WTC11 (cell line): ENCODE measurements around the gene GLRA2. TPM values are rescaled to one million over a fixed set of nuclear protein-coding genes. Genes with fewer than 3 reads are reported as not detected.

Source experiments
- ATAC-seq: fragments of 200-7000 bp; cut with Tn5 transposase; 2 replicates; pipeline ENCODE4 v1.10.0; 2021; ENCODE audit warnings: mild to moderate bottlenecking, moderate library complexity
- CTCF ChIA-PET: fragments of 300-600 bp; sonication (Branson Sonifier 250); formaldehyde crosslinking; loops from one replicate; lab custom pipeline; 2021; ENCODE audit warnings: antibody characterized with exemption; lab: Charles Lee
- POLR2A ChIA-PET: fragments of 350-600 bp; sonication (Branson Sonifier 250); formaldehyde crosslinking; loops from one replicate; lab custom pipeline; 2021; ENCODE audit warnings: antibody characterized with exemption; lab: Charles Lee
- DNase-seq: peaks from one replicate; pipeline ENCODE4 v3.0.0; 2021; ENCODE audit warnings: low spot score
- H3K27ac Mint-ChIP-seq: 2 replicates; pipeline ENCODE4 v1.8.0; 2021; ENCODE audit warnings: mixed read lengths
- H3K27me3 Mint-ChIP-seq: 2 replicates; pipeline ENCODE4 v1.8.0; 2021; ENCODE audit warnings: low read depth, mild to moderate bottlenecking, moderate library complexity, mixed read lengths
- H3K36me3 Mint-ChIP-seq: 2 replicates; pipeline ENCODE4 v1.8.0; 2021; ENCODE audit warnings: mixed read lengths
- H3K4me1 Mint-ChIP-seq: 2 replicates; pipeline ENCODE4 v1.8.0; 2022; ENCODE audit warnings: mixed read lengths
- H3K4me3 Mint-ChIP-seq: 2 replicates; pipeline ENCODE4 v1.8.0; 2021; ENCODE audit warnings: mild to moderate bottlenecking, moderate library complexity, mixed read lengths
- H3K9me3 Mint-ChIP-seq: 2 replicates; pipeline ENCODE4 v1.8.0; 2021; ENCODE audit warnings: mixed read lengths
- CBFB ChIP-seq: sonication (generic); formaldehyde crosslinking; IDR thresholded peaks from 2 replicates; pipeline ENCODE4 v1.8.1; 2022; ENCODE audit warnings: mild to moderate bottlenecking, low read depth, missing genetic modification reagents
- FOXP4 ChIP-seq: sonication (generic); formaldehyde crosslinking; IDR thresholded peaks from 2 replicates; pipeline ENCODE4 v1.8.0; 2022; ENCODE audit warnings: mild to moderate bottlenecking, missing genetic modification reagents
- GABPB1 ChIP-seq: sonication (generic); formaldehyde crosslinking; IDR thresholded peaks from 2 replicates; pipeline ENCODE4 v1.8.1; 2023; ENCODE audit warnings: mild to moderate bottlenecking, missing genetic modification reagents
- IRF2 ChIP-seq: sonication (generic); formaldehyde crosslinking; IDR thresholded peaks from 2 replicates; pipeline ENCODE4 v1.8.0; 2022; ENCODE audit warnings: low read depth, missing genetic modification reagents, borderline replicate concordance
- JAZF1 ChIP-seq: fragments of 250-450 bp; sonication (Bioruptor Pico); IDR thresholded peaks from 2 replicates; pipeline ENCODE4 v1.9.0; 2021; ENCODE audit warnings: moderate library complexity, mild to moderate bottlenecking, inconsistent platforms
- MYBL2 ChIP-seq: sonication (generic); formaldehyde crosslinking; IDR thresholded peaks from 2 replicates; pipeline ENCODE4 v1.8.1; 2023; ENCODE audit warnings: mild to moderate bottlenecking, moderate library complexity, missing genetic modification reagents
- NFYB ChIP-seq: sonication (generic); formaldehyde crosslinking; conservative IDR thresholded peaks from 2 replicates; pipeline ENCODE4 v1.8.0; 2022; ENCODE audit warnings: low read depth, missing genetic modification reagents
- NR1H2 ChIP-seq: sonication (generic); formaldehyde crosslinking; IDR thresholded peaks from 2 replicates; pipeline ENCODE4 v1.9.0; 2021; ENCODE audit warnings: mild to moderate bottlenecking, moderate library complexity, missing genetic modification reagents
- PRRX2 ChIP-seq: fragments of 250-450 bp; sonication (Bioruptor Pico); IDR thresholded peaks from 2 replicates; pipeline ENCODE4 v1.8.0; 2021; ENCODE audit warnings: mild to moderate bottlenecking
- TCF7 ChIP-seq: sonication (generic); formaldehyde crosslinking; IDR thresholded peaks from 2 replicates; pipeline ENCODE4 v1.8.0; 2022; ENCODE audit warnings: mild to moderate bottlenecking, low read depth, missing genetic modification reagents, moderate library complexity
- USF2 ChIP-seq: sonication (generic); formaldehyde crosslinking; IDR thresholded peaks from 2 replicates; pipeline ENCODE4 v1.8.1; 2023; ENCODE audit warnings: mild to moderate bottlenecking, missing genetic modification reagents, moderate library complexity
- ZBTB21 ChIP-seq: sonication (generic); formaldehyde crosslinking; IDR thresholded peaks from 2 replicates; pipeline ENCODE4 v1.8.1; 2023; ENCODE audit warnings: mild to moderate bottlenecking, missing genetic modification reagents, borderline replicate concordance
- ZNF219 ChIP-seq: sonication (generic); formaldehyde crosslinking; IDR thresholded peaks from 2 replicates; pipeline ENCODE4 v1.8.0; 2023; ENCODE audit warnings: missing genetic modification reagents, mild to moderate bottlenecking, borderline replicate concordance
- ZNF416 ChIP-seq: fragments of 250-450 bp; sonication (Bioruptor Pico); IDR thresholded peaks from 2 replicates; pipeline ENCODE4 v1.9.0; 2021; ENCODE audit warnings: mild to moderate bottlenecking, inconsistent platforms
- ZNF671 ChIP-seq: fragments of 250-450 bp; sonication (Bioruptor Pico); IDR thresholded peaks from 2 replicates; pipeline ENCODE4 v1.8.0; 2021; ENCODE audit warnings: mild to moderate bottlenecking
- total RNA-seq: library from RNA; stranded (reverse); gene quantifications from 3 replicates; pipeline ENCODE4 v1.2.3, GENCODE V29; 2021
- TF ChIP-seq, protein P1 (sequence below): sonication (generic); formaldehyde crosslinking; IDR thresholded peaks from 2 replicates; pipeline ENCODE4 v1.8.1; 2022; ENCODE audit warnings: mild to moderate bottlenecking, moderate library complexity, missing genetic modification reagents
- TF ChIP-seq, protein P2 (sequence below): sonication (generic); formaldehyde crosslinking; IDR thresholded peaks from 2 replicates; pipeline ENCODE4 v1.8.0; 2023; ENCODE audit warnings: mild to moderate bottlenecking, missing genetic modification reagents
- TF ChIP-seq, protein P3 (sequence below): sonication (generic); formaldehyde crosslinking; IDR thresholded peaks from 2 replicates; pipeline ENCODE4 v1.8.1; 2022; ENCODE audit warnings: low read depth, mild to moderate bottlenecking, moderate library complexity, missing genetic modification reagents, borderline replicate concordance

Gene GLRA2
- total RNA-seq, 1 experiment from 2014 or later: not detected

GRCh38 chrX:14776901-14777300 lies 247.6 kb downstream of the GLRA2 start (continued):
- no peak for TF ChIP-seq ZNF416 (CRISPR knock-in tag)
- TF ChIP-seq TCF7 (CRISPR knock-in tag): no peak

- H3K9me3 Mint-ChIP-seq: no peaks in the 10 kb centered on the region
- ATAC-seq (no peak), DNase-seq (no peak)
- H3K4me1 Mint-ChIP-seq: no peaks in the 10 kb centered on the region
- no peaks in the 10 kb centered on the region for H3K27me3 Mint-ChIP-seq
- POLR2A ChIA-PET: no interaction called here
- peaks cover 8% of the 10 kb centered on the region for H3K36me3 Mint-ChIP-seq
- CTCF ChIA-PET: no interaction called here
- H3K27ac Mint-ChIP-seq: no peak overlapping the region
- no peak overlapping the region for H3K4me3 Mint-ChIP-seq
- TF ChIP-seq ZNF219 (CRISPR knock-in tag): no peak
- TF ChIP-seq PRRX2 (CRISPR knock-in tag): no peak
- TF ChIP-seq, protein P1, sequence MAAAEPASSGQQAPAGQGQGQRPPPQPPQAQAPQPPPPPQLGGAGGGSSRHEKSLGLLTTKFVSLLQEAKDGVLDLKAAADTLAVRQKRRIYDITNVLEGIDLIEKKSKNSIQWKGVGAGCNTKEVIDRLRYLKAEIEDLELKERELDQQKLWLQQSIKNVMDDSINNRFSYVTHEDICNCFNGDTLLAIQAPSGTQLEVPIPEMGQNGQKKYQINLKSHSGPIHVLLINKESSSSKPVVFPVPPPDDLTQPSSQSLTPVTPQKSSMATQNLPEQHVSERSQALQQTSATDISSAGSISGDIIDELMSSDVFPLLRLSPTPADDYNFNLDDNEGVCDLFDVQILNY (CRISPR knock-in tag): no peak
- TF ChIP-seq IRF2: no peak
- no peak for TF ChIP-seq MYBL2
- TF ChIP-seq GABPB1 (CRISPR knock-in tag): no peak
- no peak for TF ChIP-seq JAZF1 (CRISPR knock-in tag)
- TF ChIP-seq, protein P2, sequence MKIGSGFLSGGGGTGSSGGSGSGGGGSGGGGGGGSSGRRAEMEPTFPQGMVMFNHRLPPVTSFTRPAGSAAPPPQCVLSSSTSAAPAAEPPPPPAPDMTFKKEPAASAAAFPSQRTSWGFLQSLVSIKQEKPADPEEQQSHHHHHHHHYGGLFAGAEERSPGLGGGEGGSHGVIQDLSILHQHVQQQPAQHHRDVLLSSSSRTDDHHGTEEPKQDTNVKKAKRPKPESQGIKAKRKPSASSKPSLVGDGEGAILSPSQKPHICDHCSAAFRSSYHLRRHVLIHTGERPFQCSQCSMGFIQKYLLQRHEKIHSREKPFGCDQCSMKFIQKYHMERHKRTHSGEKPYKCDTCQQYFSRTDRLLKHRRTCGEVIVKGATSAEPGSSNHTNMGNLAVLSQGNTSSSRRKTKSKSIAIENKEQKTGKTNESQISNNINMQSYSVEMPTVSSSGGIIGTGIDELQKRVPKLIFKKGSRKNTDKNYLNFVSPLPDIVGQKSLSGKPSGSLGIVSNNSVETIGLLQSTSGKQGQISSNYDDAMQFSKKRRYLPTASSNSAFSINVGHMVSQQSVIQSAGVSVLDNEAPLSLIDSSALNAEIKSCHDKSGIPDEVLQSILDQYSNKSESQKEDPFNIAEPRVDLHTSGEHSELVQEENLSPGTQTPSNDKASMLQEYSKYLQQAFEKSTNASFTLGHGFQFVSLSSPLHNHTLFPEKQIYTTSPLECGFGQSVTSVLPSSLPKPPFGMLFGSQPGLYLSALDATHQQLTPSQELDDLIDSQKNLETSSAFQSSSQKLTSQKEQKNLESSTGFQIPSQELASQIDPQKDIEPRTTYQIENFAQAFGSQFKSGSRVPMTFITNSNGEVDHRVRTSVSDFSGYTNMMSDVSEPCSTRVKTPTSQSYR (CRISPR knock-in tag): no peak
- TF ChIP-seq USF2 (CRISPR knock-in tag): no peak
- no peak for TF ChIP-seq CBFB (CRISPR knock-in tag)
- no peak for TF ChIP-seq ZNF671 (CRISPR knock-in tag)
Observed at GRCh38 chrX:14777525-14777924, 248.2 kb downstream of the GLRA2 start.

- H3K27ac Mint-ChIP-seq: no peak overlapping the region
- H3K4me1 Mint-ChIP-seq: 0 out of 2 replicates have a peak, but pooled peaks cover 3% of the 10 kb centered on the region
- ATAC-seq: no peak
- CTCF ChIA-PET: no interaction called here
- no peaks in the 10 kb centered on the region for H3K9me3 Mint-ChIP-seq
- POLR2A ChIA-PET: no interaction called here
- no peak for TF ChIP-seq NFYB (CRISPR knock-in tag)
- no peak for TF ChIP-seq ZBTB21 (CRISPR knock-in tag)
- TF ChIP-seq FOXP4 (CRISPR knock-in tag): no peak
- no peak for TF ChIP-seq NR1H2 (CRISPR knock-in tag)
- TF ChIP-seq, protein P3, sequence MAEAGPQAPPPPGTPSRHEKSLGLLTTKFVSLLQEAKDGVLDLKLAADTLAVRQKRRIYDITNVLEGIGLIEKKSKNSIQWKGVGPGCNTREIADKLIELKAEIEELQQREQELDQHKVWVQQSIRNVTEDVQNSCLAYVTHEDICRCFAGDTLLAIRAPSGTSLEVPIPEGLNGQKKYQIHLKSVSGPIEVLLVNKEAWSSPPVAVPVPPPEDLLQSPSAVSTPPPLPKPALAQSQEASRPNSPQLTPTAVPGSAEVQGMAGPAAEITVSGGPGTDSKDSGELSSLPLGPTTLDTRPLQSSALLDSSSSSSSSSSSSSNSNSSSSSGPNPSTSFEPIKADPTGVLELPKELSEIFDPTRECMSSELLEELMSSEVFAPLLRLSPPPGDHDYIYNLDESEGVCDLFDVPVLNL (CRISPR knock-in tag): no peak
- no peak for TF ChIP-seq PRRX2 (CRISPR knock-in tag)
- TF ChIP-seq ZNF416 (CRISPR knock-in tag): no peak
- H3K36me3 Mint-ChIP-seq: peaks cover 2% of the 10 kb centered on the region; the same call in 1 of the 2 replicates
- no peaks in the 10 kb centered on the region for H3K27me3 Mint-ChIP-seq
- no peak overlapping the region for H3K4me3 Mint-ChIP-seq
- no peak for DNase-seq
Observed at GRCh38 chrX:14779580-14779979, 250.2 kb downstream of the GLRA2 start.
